Measurements from ENCODE around the gene TBC1D20.
"Not testable (repeated sequence)": the region's sequence is repeated elsewhere in the genome, so short reads cannot be mapped to it uniquely, and the experiment has no call there.

The TBC1D20 gene, protein sequence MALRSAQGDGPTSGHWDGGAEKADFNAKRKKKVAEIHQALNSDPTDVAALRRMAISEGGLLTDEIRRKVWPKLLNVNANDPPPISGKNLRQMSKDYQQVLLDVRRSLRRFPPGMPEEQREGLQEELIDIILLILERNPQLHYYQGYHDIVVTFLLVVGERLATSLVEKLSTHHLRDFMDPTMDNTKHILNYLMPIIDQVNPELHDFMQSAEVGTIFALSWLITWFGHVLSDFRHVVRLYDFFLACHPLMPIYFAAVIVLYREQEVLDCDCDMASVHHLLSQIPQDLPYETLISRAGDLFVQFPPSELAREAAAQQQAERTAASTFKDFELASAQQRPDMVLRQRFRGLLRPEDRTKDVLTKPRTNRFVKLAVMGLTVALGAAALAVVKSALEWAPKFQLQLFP

DNA sequence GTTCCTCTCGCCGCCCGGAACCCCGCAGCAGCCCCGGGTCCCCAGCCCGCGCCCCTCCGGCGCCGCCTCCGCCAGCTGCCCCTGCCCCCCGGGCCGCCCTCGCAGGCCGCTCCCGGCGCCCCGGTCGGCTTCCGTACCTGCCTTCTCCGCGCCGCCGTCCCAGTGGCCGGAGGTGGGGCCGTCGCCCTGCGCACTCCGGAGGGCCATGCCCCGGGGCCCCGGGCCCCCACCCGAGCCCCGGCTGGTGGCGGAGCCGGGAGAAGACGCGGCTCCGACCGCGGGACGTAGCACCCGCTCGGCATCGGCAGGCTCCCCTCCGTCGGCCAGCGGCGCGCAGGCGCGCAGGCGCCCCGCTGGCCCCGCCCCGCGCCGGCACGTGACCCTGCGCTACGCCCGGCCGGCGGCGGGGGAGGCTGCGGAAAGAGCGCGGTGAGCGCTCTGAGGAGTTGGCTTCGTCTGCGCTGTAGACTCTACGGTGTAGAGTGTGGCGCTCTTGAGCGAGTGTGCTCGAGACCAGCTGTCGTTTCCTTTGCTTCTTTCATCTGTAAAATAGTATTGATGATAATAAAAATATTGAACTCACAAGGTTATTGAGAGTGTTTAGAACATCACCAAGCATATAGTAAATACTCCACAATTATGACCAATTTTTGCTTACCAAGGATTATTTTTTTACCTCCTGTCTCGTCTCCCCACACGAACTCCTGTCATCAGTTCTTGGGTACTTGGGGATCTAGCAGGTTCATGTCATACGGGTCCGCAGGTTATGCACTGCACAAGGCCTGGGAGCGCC is at the start of gene TBC1D20:
TSS of gene TBC1D20 (minus strand) at position 335 of the 793 bp plus-strand sequence. CDS start at position 207, 128 bp downstream.
- peak; percentile 95 for DNase-seq

- peak; percentile 11 for DNase-seq
Observed at GRCh38 chr20:510328-511057, 48.2 kb upstream of the TBC1D20 start.

- not testable (repeated sequence) for DNase-seq
Observed at GRCh38 chr20:508364-508787, 46.0 kb upstream of the TBC1D20 start.

DNA sequence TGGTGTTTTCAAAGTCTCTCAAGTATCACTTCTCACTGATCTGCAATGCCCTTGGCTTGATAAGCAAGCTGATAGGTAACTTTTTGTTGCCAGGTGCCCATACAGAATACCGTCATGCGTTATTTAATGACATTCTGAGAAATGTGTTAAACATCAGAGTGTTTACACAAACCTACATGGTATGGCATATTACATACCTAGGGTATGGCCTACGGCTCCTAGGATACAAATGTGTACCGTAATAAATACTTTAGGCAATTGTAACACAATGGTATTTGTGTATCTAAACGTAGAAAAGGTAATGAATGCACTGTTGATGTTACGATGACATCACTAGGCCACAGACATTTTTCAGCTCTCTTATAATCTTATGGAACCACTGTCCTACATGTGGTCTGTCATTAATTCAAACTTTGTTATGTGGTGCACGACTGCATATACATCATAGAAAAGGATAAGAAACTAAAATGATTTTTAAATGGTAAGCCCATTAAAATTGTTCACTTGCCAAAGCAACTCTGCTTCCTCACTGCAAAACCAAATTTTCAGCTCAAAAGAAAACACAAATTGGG is 45.5 kb upstream of the TBC1D20 start:
- no peak for DNase-seq

GRCh38 chr20:507006-507758 is 44.8 kb upstream of the TBC1D20 start:
- DNase-seq, result no peak

- DNase-seq, result no peak
Observed at GRCh38 chr20:504632-505075, 42.3 kb upstream of the TBC1D20 start.

GRCh38 chr20:503048-503737 is 40.9 kb upstream of the TBC1D20 start:
- no peak for DNase-seq

DNA sequence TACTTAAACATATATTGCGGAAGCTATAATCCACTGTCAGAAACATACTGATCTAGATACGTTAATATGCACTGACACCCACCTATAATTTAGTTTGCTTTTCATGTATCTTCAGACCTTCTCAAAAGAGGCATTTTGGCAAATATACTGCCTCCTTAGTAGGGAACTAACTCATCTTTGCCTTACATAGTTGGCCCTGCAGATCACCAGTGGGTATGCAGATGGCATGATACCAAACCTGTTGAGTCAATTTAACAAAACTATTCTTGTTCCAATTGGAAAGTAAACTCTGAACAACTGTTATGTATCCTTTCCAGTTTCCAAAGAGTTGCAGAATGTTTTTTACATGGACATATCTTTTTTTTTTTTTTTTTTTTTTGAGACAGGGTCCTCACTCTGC is 35.6 kb upstream of the TBC1D20 start:
- DNase-seq, result no peak

GRCh38 chr20:496126-496696 is 33.9 kb upstream of the TBC1D20 start:
- DNase-seq, result no peak

DNA sequence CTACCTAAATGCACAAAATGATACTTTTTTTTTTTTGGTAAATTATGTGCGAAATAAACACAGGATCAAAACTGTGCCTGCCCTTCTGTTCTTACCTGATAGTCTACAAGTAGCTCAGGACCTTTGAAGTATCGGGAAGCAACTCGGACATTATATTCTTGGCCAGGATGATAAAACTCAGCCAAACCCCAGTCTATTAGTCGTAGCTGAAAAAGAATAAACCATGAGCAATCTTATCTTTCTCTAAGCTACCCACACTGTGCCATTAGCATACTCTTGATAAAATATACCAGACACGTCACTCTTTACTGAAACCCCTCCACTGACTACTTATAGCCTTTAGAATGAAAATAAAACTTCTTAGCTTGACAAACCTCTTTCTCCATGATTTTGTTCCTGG is 29.8 kb upstream of the TBC1D20 start:
- DNase-seq, result no peak

GRCh38 chr20:487655-488054 is 25.3 kb upstream of the TBC1D20 start:
- no peak for DNase-seq

DNA sequence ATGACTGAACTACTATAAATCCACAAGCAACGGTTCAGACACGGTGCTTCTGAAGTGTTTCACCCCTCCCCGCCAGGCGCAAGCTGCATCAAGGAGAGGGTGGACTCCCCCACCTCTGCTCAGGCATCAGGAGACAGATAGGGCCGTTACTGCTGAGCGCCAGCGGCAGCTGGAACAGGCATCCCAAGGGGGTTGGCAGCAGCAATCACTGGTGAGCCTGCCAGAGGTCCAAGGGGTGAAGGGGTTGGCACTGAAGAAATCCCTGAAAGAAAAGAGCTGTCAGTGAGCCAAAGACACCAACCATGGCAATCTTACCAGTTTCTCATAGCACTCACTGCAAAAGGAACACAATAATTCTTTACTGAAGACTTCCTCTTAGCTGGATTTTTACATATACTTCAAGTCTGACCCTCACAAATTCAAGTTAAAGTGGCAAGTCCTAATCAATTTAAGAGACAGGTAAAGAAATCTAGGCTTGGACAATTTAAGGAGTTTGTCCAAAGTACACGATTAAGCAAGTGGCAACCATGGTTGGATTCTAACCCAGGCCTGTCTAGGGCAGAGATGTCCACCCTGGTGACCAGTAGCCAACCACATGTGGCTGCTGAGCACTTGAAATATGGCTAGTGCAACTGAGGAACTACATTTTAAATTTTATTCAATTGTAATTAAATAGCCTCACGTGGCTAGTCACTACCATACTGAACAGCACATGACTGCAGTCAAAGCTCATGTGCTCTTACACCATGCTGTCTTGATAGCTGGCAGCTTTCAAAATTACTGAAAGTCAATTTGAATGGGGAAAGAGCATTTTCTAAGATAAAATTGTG is 21.7 kb upstream of the TBC1D20 start:
- no peak for DNase-seq

- no peak for DNase-seq
Observed at GRCh38 chr20:481167-481566, 18.8 kb upstream of the TBC1D20 start.

DNA sequence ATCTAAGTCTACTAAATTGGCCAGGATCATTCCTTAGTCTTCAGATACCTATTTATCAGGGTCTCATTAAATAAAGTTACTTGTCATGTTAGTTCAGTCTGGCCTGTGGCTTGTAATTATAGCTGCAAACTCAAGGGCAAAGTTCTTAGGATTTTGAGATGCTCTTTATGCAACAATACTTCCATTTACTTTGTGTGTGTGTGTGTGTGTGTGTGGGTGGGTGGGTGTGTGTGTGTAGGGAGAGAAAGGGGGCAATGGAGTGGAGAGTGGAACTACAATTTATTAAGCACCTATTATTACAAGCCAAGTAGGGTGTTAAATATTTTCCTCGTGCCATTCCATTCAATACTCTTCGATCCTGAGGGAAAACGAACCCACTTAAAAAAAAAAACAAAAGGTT is 17.7 kb upstream of the TBC1D20 start:
- no peak for DNase-seq

DNA sequence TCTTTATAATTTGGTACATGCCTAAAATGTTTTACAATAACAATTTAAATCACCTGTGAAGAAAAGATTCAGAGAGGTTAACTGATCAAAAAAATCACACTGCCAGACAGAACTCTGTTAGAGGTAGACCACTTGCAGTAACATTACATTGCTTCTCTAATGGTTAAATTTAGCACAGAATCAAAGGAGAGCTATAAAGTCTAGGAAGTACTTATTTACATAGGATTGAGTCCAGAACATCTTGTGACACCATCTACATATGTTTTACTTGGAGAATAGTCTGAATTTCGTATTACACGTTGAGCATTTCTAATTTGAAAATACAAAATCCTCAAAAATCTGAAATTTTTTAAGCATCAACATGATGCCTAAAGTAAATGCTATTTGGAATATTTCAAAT is 17.2 kb upstream of the TBC1D20 start:
- DNase-seq, result no peak

GRCh38 chr20:478949-479429 is 16.7 kb upstream of the TBC1D20 start:
- peak; percentile 84 for DNase-seq

DNA sequence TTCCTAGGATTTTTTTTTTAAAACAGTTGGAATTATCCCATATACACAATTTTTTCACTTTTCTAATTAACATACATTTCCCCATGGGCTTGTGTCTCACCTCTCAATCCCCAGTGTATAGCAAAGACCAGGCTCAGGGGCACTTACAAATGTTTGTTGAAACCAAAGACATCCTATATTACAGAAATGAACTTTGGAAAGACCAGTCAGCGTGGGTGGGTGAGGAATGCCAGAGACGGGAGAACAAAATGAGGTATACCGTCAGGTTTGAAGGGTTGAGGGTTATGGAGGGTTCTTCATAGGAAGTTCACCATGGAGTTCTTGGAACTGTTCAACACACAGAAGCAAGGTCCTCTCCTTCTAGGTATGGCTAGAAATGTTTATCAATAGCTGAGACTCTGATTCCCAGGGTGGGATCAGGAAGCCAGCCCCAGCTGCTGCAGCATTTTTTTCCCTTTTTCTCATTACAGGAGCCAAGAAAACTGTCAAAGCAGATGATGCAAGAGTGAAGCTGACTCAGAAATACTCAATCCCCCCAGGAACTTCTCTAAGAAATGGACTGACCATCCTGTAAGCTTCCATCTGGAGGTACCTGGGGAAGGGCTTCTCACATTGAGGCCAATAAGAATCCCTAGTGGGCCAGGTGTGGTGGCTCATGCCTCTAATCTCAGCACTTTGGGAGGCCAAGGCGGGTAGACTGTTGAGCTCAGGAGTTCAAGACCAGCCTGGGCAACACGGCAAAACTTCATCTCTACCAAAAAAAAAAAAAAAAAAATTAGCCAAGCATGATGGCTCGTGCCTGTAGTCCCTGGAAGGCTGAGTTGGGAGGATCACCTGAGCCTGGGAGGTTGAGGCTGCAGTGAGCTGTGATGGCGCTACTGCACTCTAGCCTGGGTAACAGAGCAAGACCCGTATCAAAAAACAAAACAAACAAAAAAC is 15.9 kb upstream of the TBC1D20 start:
- no peak for DNase-seq

DNA sequence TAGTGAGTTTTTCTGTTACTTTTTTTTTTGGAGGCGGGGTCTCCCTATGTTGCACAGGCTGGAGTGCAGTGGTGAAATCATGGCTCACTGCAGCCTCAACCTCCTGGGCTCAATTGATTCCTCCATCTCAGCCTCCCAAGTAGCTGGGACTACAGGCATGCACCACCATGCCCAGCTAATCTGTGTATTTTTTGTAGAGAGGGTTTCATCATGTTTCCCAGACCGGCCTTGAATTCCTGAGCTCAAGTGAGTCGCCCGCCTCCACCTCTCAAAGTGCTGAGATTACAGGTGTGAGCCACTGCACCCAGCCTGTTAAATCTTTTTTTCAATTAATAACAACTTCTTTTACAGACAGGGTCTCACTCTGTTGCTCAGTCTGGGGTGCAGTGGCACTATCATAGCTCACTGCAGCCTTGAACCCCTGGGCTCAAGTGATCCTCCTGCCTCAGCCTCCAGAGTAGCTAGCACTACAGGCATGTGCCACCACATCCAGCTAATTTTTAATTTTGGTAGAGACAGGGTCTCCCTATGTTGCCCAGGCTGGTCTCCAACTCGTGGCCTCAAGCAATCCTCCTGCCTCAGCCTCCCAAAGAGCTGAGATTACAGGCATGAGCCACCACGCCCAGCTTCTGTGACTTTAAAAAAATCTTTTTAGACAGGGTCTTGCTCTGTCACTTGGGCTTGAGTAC is 14.4 kb upstream of the TBC1D20 start:
- DNase-seq, result not testable (repeated sequence)
